Ovary (tissue), 9 donors: ENCODE data around the gene FYB2. TPM values are rescaled to one million over a fixed set of nuclear protein-coding genes. Genes with fewer than 3 reads are reported as not detected.

Source experiments
- DNase-seq, 5 donors: peaks; one replicate each; pipeline ENCODE4 v3.0.0-alpha.2; 2019 to 2020
- H3K27ac ChIP-seq, 2 donors: fragments of 200-600 bp; one replicate each; pipeline versions ENCODE4 v1.5.1 to v1.8.0; 2019 to 2022
- H3K27me3 ChIP-seq: fragments of 200-600 bp; one replicate; pipeline ENCODE4 v1.8.0; 2022
- H3K36me3 ChIP-seq: fragments of 200-600 bp; sonication (generic); one replicate; pipeline ENCODE4 v1.5.1; 2019
- H3K4me1 ChIP-seq: one replicate; pipeline ENCODE4 v1.8.1; 2013; ENCODE audit warnings: mild to moderate bottlenecking, moderate library complexity; ENCODE audit not compliant: insufficient read depth
- H3K4me3 ChIP-seq: fragments of 200-600 bp; sonication (generic); one replicate; pipeline ENCODE4 v1.5.1; 2017
- H3K9me3 ChIP-seq, 2 donors: fragments of 200-600 bp in 1 of 2; sonication (generic) in 1 of 2; one replicate each; pipeline versions ENCODE4 v1.5.1 to v1.8.1; 2013 to 2019; ENCODE audit warnings: mild to moderate bottlenecking in 1 of 2, moderate library complexity in 1 of 2
- CTCF ChIP-seq, 3 donors: fragments of 450-650 bp in 2 of 3; fragments of 200-600 bp in 1 of 3; IDR thresholded peaks; one replicate each; pipeline versions ENCODE4 v1.5.1 to v1.8.0; 2016 to 2022; ENCODE audit warnings: antibody characterized with exemption in 3 of 3, mild to moderate bottlenecking in 1 of 3
- EP300 ChIP-seq: sonication (generic); formaldehyde crosslinking; IDR thresholded peaks from one replicate; pipeline ENCODE4 v1.6.1; 2017; ENCODE audit warnings: antibody characterized with exemption
- POLR2A ChIP-seq: fragments of 450-650 bp; IDR thresholded peaks from one replicate; pipeline ENCODE4 v1.6.1; 2017; ENCODE audit warnings: antibody characterized with exemption, mild to moderate bottlenecking, moderate library complexity
- WGBS, 3 donors: extraction: QIAGEN DNeasy Blood & Tissue Kit in 1 of 3; methylation state at CpG; one replicate each; pipeline versions ENCODE4 v1.1.5 to v1.1.7; 2013 to 2017; 5-methylcytosine and 5-hydroxymethylcytosine counted together
- intact Hi-C, 4 donors: fragments of 100-400 bp; cut with DNase I; formaldehyde crosslinking; loops; one replicate each; pipeline versions ENCODE4 v1.11.0 to v1.15.1; 2022 to 2023
- polyA plus RNA-seq, 2 donors: library from polyadenylated mRNA; stranded (reverse); fragments of 200-250 nt in 1 of 2; fragments of 350-450 nt in 1 of 2; fragmentation: Illumina TruSeq in 1 of 2; extraction: RNeasy Lipid Tissue Mini Kit (QIAGEN cat#74804) in 1 of 2; gene quantifications; one replicate each; pipeline ENCODE4 v1.2.3, GENCODE V29; 2013 to 2014
- total RNA-seq, 7 donors: library from RNA; depleted of rRNA in 2 of 7; stranded (reverse); fragments of >200 nt in 2 of 7; fragmentation: NEBNext Ultra II Directional in 3 of 7; extraction: Animal tissue kit (Norgen Biotek cat#: 25700) in 3 of 7; gene quantifications; one replicate each; pipeline versions ENCODE4 v1.1.0 to v1.2.4, GENCODE V29; 2016 to 2023
- donor health status: DM: no; HTN: no; CAD: no; lungs with moderate emphysema.
- donor health status: DM: no; HTN: no; CAD: no.
- donor health status: Bipolar disorder and iron deficiency.
- donor health status: DM: yes; HTN: yes; CAD: no.
- donor health status: DM: no; HTN: no; CAD: no.
- donor health status: DM: yes; HTN: yes; CAD: no.

Gene FYB2
- total and polyA plus RNA-seq, 9 donors = 0.06 to 81.5 (median 2.0) TPM; not detected in 2

DNA sequence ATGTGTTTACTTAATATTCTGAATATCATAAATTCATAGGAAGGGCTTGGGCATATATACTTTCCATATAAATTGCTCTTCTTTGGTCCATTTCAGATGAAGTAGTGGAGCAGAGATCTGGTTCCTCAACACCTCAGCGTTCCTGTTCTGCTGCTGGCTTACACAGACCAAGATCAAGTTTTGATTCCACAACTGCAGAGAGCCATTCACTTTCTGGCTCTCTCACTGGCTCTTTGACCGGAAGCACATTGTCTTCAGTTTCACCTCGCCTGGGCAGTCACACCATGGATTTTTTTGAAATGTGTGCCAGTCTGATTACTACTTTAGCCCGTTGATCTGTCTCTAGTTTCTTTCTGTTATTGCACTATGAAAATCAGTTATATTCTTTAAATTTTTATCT lies 111.8 kb downstream of the FYB2 start:
- WGBS, 3 donors = 90 to 92% (median 90%) methylated on average over 4 of the region's 4 CpGs
- H3K9me3 ChIP-seq = no peaks in the 10 kb centered on the region
- no peaks in the 10 kb centered on the region for H3K27me3 ChIP-seq
- no peaks in the 10 kb centered on the region for H3K4me1 ChIP-seq
- TF ChIP-seq CTCF (IDR thresholded peaks at IDR 0.05) (no peak), EP300 (no peak), POLR2A (no peak)
- H3K4me3 ChIP-seq = no peak overlapping the region
- H3K27ac ChIP-seq = no peak overlapping the region
- intact Hi-C loops = loop anchor here in 2 of 4 donors (5.0 to 10.0 kb wide), 3 partner anchors 113 to 1425 kb away; no protein-coding TSS in a partner anchor
- no peaks in the 10 kb centered on the region for H3K36me3 ChIP-seq
- no peak for DNase-seq

GRCh38 chr1:56703747-56704146 lies 115.5 kb downstream of the FYB2 start:
- H3K9me3 ChIP-seq = peaks cover 0 to 4% of the 10 kb centered on the region in 2 donors
- H3K27me3 ChIP-seq = no peaks in the 10 kb centered on the region
- no peak for DNase-seq
- intact Hi-C loops = loop anchor here in 1 of 4 donors (10.0 kb wide), 2 partner anchors 109 to 1419 kb away; no protein-coding TSS in a partner anchor
- H3K4me3 ChIP-seq = no peak overlapping the region
- TF ChIP-seq POLR2A = no peak
- H3K36me3 ChIP-seq = no peaks in the 10 kb centered on the region
- WGBS, 3 donors = 88 to 94% (median 93%) methylated on average over 1 of the region's 1 CpG
- no peak overlapping the region for H3K27ac ChIP-seq
- H3K4me1 ChIP-seq = no peaks in the 10 kb centered on the region

- Histone ChIP-seq H3K27ac (no peak overlapping the region), H3K27me3 (no peaks in the 10 kb centered on the region), H3K4me3 (no peak overlapping the region), H3K4me1 (no peaks in the 10 kb centered on the region), H3K36me3 (no peaks in the 10 kb centered on the region), H3K9me3 (peaks cover 0 to 4% of the 10 kb centered on the region in 2 donors)
- intact Hi-C loops = no loop called here
- WGBS, 3 donors = 73 to 84% (median 81%) methylated on average over 3 of the region's 3 CpGs
- TF ChIP-seq EP300 (no peak), CTCF (IDR thresholded peaks at IDR 0.05) (no peak), POLR2A (no peak)
- DNase-seq = no peak
Observed at GRCh38 chr1:56696663-56697062, 122.5 kb downstream of the FYB2 start.

DNA sequence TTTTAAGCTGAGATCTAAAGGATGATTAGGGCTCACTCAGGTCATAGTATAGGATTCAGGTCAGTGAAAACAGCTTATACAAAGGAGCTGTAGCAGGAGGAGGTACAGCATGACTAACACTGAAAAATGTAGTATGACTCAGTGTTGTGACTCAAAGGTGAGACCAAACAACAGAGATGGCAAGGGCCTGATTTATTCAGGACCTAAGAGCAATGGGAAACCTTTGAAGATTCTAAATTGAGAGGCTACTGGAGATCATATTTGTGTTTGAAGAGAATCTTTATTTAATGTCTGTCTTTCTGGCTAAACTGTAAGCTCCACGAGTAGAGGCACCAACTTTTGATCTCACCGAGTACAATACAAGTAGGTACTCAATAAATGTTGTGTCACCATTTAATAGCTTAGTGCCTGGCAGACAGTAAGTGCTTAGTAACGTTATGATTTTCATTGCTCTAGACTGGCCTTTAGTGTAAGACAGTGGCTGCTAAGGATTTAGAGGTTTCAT lies 130.6 kb downstream of the FYB2 start:
- intact Hi-C loops = no loop called here

More for the DNA sequence above, 130.6 kb downstream of the FYB2 start:
- H3K27ac ChIP-seq = no peak overlapping the region
- no peak for DNase-seq
- TF ChIP-seq EP300 (no peak), CTCF (IDR thresholded peaks at IDR 0.05) (no peak), POLR2A (no peak)
- no peak overlapping the region for H3K4me3 ChIP-seq
- no peaks in the 10 kb centered on the region for H3K4me1 ChIP-seq
- H3K9me3 ChIP-seq = no peaks in the 10 kb centered on the region
- WGBS, 3 donors = 74 to 82% (median 77%) methylated on average over 3 of the region's 3 CpGs
- no peaks in the 10 kb centered on the region for H3K36me3 ChIP-seq
- H3K27me3 ChIP-seq = no peaks in the 10 kb centered on the region
